ENCODE measurements around the gene PROC. TPM values are rescaled to one million over a fixed set of nuclear protein-coding genes. Genes with fewer than 3 reads are reported as not detected.
A peak's percentile ranks its signal among the peaks of the same experiment; 100 is the strongest.

The PROC gene
- total and polyA plus RNA-seq, 9 of the 15 experiments (the other 6 are each of a cell fraction or from before 2014, with no cell fraction given): not detected

DNA sequence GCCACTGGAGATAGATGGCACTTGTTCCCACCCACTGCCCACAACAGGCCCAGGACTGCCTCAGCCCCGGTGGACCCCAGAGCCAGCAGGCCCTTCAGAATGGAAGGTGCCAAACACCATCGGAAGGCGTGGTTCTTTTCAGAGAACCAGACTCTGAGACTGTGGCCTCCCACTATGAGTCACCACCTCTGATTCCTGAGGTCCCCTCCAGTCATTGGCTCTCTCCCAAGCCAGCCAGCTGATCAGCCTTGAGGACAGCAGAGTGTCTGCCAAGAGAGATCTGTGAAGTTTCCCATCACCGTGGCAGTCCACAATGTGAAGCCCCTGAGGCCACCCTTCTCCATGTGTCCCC is 20.0 kb upstream of the PROC start (continued):
- TF ChIP-seq, protein P1, sequence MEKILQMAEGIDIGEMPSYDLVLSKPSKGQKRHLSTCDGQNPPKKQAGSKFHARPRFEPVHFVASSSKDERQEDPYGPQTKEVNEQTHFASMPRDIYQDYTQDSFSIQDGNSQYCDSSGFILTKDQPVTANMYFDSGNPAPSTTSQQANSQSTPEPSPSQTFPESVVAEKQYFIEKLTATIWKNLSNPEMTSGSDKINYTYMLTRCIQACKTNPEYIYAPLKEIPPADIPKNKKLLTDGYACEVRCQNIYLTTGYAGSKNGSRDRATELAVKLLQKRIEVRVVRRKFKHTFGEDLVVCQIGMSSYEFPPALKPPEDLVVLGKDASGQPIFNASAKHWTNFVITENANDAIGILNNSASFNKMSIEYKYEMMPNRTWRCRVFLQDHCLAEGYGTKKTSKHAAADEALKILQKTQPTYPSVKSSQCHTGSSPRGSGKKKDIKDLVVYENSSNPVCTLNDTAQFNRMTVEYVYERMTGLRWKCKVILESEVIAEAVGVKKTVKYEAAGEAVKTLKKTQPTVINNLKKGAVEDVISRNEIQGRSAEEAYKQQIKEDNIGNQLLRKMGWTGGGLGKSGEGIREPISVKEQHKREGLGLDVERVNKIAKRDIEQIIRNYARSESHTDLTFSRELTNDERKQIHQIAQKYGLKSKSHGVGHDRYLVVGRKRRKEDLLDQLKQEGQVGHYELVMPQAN (IDR thresholded peaks at IDR 0.05; ENCODE audit: borderline replicate concordance): no peak
- TF ChIP-seq SMARCA4 (IDR thresholded peaks at IDR 0.05) (peak; percentile 70), L3MBTL2 (IDR thresholded peaks at IDR 0.05) (peak; percentile 62), GATAD2B (IDR thresholded peaks at IDR 0.05; ENCODE audit: borderline replicate concordance) (no peak), PRDM10 (IDR thresholded peaks at IDR 0.05; ENCODE audit: partially characterized antibody) (peak; percentile 87), DPF2 (IDR thresholded peaks at IDR 0.05) (peak; percentile 76), SIN3A (IDR thresholded peaks at IDR 0.05; ENCODE audit: borderline replicate concordance in 2 of 2, control insufficient read depth in 1 of 2, low read depth in 2 of 2, low read length in 2 of 2) (0 out of 4 replicates have a peak, but pooled peaks of 1 of the 2 experiments have one; percentile 43), ZNF696 (CRISPR knock-in tag; conservative IDR thresholded peaks at IDR 0.05) (no peak), ZSCAN29 (IDR thresholded peaks at IDR 0.05) (no peak), DACH1 (IDR thresholded peaks at IDR 0.05; ENCODE audit: partially characterized antibody) (peak; percentile 99), RBFOX2 (IDR thresholded peaks at IDR 0.05; ENCODE audit: low read depth, low read length) (no peak), NCOR1 (IDR thresholded peaks at IDR 0.05) (peak; percentile 24; the same call in 1 of the 2 replicates), JUN (IDR thresholded peaks at IDR 0.05; ENCODE audit: borderline replicate concordance, low read depth, low read length) (peak; percentile 95), JUN (CRISPR knock-in tag; IDR thresholded peaks at IDR 0.05; ENCODE audit: borderline replicate concordance) (no peak), ARID1B (IDR thresholded peaks at IDR 0.05) (peak; percentile 65)
- TF ChIP-seq, protein P2, sequence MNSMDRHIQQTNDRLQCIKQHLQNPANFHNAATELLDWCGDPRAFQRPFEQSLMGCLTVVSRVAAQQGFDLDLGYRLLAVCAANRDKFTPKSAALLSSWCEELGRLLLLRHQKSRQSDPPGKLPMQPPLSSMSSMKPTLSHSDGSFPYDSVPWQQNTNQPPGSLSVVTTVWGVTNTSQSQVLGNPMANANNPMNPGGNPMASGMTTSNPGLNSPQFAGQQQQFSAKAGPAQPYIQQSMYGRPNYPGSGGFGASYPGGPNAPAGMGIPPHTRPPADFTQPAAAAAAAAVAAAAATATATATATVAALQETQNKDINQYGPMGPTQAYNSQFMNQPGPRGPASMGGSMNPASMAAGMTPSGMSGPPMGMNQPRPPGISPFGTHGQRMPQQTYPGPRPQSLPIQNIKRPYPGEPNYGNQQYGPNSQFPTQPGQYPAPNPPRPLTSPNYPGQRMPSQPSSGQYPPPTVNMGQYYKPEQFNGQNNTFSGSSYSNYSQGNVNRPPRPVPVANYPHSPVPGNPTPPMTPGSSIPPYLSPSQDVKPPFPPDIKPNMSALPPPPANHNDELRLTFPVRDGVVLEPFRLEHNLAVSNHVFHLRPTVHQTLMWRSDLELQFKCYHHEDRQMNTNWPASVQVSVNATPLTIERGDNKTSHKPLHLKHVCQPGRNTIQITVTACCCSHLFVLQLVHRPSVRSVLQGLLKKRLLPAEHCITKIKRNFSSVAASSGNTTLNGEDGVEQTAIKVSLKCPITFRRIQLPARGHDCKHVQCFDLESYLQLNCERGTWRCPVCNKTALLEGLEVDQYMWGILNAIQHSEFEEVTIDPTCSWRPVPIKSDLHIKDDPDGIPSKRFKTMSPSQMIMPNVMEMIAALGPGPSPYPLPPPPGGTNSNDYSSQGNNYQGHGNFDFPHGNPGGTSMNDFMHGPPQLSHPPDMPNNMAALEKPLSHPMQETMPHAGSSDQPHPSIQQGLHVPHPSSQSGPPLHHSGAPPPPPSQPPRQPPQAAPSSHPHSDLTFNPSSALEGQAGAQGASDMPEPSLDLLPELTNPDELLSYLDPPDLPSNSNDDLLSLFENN (IDR thresholded peaks at IDR 0.05; ENCODE audit: low read depth in 2 of 2, low read length in 2 of 2): no peak
- TF ChIP-seq, protein P3, sequence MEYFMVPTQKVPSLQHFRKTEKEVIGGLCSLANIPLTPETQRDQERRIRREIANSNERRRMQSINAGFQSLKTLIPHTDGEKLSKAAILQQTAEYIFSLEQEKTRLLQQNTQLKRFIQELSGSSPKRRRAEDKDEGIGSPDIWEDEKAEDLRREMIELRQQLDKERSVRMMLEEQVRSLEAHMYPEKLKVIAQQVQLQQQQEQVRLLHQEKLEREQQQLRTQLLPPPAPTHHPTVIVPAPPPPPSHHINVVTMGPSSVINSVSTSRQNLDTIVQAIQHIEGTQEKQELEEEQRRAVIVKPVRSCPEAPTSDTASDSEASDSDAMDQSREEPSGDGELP (CRISPR knock-in tag; IDR thresholded peaks at IDR 0.05; ENCODE audit: borderline replicate concordance): peak; percentile 100
- TF ChIP-seq, protein P4, sequence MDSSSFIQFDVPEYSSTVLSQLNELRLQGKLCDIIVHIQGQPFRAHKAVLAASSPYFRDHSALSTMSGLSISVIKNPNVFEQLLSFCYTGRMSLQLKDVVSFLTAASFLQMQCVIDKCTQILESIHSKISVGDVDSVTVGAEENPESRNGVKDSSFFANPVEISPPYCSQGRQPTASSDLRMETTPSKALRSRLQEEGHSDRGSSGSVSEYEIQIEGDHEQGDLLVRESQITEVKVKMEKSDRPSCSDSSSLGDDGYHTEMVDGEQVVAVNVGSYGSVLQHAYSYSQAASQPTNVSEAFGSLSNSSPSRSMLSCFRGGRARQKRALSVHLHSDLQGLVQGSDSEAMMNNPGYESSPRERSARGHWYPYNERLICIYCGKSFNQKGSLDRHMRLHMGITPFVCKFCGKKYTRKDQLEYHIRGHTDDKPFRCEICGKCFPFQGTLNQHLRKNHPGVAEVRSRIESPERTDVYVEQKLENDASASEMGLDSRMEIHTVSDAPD (CRISPR knock-in tag; IDR thresholded peaks at IDR 0.05): no peak
